Measurements from ENCODE around the gene PRKD1.

Gene PRKD1

DNA sequence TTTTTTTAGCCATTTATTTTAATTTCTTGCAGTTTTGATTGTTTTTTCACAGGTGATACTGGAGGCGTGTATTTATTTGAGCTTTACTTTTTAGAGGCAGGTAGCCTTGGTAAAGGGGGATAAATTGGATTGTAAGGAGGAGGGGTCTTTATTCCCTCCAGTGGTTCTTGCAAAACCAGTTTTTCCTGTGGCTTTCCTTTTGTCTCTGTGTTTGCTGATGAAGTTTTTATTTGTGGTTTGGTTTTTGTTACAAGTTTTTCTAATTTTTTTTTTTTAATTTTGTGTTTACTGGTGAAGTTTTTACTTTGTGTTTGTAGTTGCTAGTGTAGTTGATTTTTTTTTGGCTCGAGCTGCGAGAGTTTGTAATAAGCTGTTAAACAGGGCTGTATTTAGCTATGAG lies 278.5 kb downstream of the PRKD1 start:
- Histone ChIP-seq H3K4me1 (ENCODE audit: control insufficient read depth in 2 of 2, insufficient read depth in 2 of 2, low read length in 2 of 2) (no peaks in the 10 kb centered on the region), H3K36me3 (ENCODE audit: control insufficient read depth in 2 of 2, insufficient read depth in 2 of 2, low read length in 2 of 2) (no peaks in the 10 kb centered on the region), H3K9ac (ENCODE audit: low read depth in 1 of 2, low read length in 2 of 2) (no peak overlapping the region), H3K9me3 (ENCODE audit: control insufficient read depth in 2 of 2, low read length in 2 of 2) (peaks cover 0 to 5% of the 10 kb centered on the region in 2 donors), H3K27me3 (ENCODE audit: control insufficient read depth in 2 of 2, insufficient read depth in 2 of 2, low read length in 2 of 2) (no peaks in the 10 kb centered on the region), H3K27ac (ENCODE audit: low read depth in 2 of 2, low read length in 2 of 2) (no peak overlapping the region), H3K4me3 (ENCODE audit: low read length in 2 of 2) (no peak overlapping the region)

DNA sequence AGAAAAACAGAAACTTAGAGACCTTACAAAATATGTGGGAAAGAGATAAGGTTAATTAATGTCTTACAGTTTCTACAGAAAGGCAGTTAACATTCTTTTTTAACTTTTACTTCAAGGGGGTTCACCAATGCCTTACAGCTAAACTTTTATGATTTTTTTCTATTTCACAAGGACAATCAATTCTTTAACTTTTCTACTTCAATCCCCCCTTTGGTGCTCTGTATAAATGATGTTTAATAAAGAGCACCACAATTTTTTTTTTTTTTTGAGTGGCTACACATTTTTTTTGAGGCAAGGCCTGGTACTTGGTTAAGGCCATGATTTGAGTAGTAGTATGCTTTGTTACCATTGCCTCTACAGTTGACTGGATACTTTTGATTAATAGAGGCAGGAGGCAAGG lies 279.6 kb downstream of the PRKD1 start:
- Histone ChIP-seq H3K27ac (ENCODE audit: low read depth in 2 of 2, low read length in 2 of 2) (no peak overlapping the region), H3K27me3 (ENCODE audit: control insufficient read depth in 2 of 2, insufficient read depth in 2 of 2, low read length in 2 of 2) (no peaks in the 10 kb centered on the region), H3K9ac (ENCODE audit: low read depth in 1 of 2, low read length in 2 of 2) (no peak overlapping the region), H3K9me3 (ENCODE audit: control insufficient read depth in 2 of 2, low read length in 2 of 2) (peaks cover 0 to 5% of the 10 kb centered on the region in 2 donors), H3K36me3 (ENCODE audit: control insufficient read depth in 2 of 2, insufficient read depth in 2 of 2, low read length in 2 of 2) (no peaks in the 10 kb centered on the region), H3K4me3 (ENCODE audit: low read length in 2 of 2) (no peak overlapping the region), H3K4me1 (ENCODE audit: control insufficient read depth in 2 of 2, insufficient read depth in 2 of 2, low read length in 2 of 2) (no peaks in the 10 kb centered on the region)

DNA sequence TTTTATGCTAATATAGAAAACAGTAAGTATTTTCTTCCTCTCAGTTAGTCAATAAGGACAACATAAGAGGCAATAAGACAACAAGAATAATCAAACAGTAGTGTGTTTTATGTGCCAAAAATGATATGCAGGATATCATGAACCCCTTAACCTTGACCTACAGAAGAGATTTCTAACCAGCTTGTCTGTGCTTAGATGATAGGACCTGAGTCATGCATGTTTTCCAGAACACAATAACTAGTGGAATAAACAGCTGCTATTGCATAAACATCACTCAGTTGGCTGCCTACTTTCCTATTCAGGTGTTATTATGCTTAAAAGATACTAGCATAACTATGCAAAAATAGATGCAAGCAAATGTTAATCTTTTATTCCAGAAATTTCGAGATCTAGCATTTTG lies 282.5 kb downstream of the PRKD1 start:
- no peaks in the 10 kb centered on the region for H3K27me3 ChIP-seq (ENCODE audit: control insufficient read depth in 2 of 2, insufficient read depth in 2 of 2, low read length in 2 of 2)
- H3K4me1 ChIP-seq (ENCODE audit: control insufficient read depth in 2 of 2, insufficient read depth in 2 of 2, low read length in 2 of 2): no peaks in the 10 kb centered on the region
- no peak overlapping the region for H3K9ac ChIP-seq (ENCODE audit: low read depth in 1 of 2, low read length in 2 of 2)
- H3K4me3 ChIP-seq (ENCODE audit: low read length in 2 of 2): no peak overlapping the region
- no peaks in the 10 kb centered on the region for H3K36me3 ChIP-seq (ENCODE audit: control insufficient read depth in 2 of 2, insufficient read depth in 2 of 2, low read length in 2 of 2)
- H3K9me3 ChIP-seq (ENCODE audit: control insufficient read depth in 2 of 2, low read length in 2 of 2): peaks cover 0 to 5% of the 10 kb centered on the region in 2 donors
- H3K27ac ChIP-seq (ENCODE audit: low read depth in 2 of 2, low read length in 2 of 2): no peak overlapping the region

DNA sequence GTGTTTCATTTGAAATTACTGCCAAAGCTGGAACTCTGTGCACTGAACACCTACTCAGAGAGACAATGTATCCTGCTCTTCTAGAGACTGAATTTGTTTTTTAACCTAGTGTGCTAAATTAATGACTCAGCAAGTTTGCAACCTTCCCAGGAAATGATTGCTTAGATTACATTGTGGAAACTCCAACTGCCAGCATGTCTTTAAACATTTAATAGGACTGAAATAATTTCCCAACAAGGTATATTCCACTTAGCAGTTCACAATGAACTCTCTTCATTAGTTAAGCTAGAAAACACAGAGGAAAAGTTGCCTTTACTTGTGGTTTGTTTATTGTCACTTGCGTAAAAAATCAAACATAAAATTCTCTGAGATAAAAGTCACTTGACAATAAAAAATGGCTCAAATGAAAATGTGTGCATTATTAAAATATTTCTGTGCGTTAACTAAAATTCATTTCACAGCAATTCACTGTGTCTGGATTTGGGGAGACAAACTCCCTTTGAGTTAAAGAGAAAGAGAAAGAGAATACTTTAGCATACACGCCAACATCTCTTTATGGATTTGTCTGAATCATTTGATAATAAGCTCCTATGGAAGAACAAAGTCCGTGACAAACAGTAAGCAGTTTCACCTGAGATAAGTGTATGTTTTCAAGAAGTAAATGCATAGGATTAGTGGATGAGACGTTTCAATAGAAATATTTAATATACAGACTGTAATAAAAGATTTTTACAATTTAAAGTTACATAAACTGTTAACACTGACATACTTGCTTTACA lies 284.0 kb downstream of the PRKD1 start:
- H3K4me1 ChIP-seq (ENCODE audit: control insufficient read depth in 2 of 2, insufficient read depth in 2 of 2, low read length in 2 of 2): no peaks in the 10 kb centered on the region
- H3K9me3 ChIP-seq (ENCODE audit: control insufficient read depth in 2 of 2, low read length in 2 of 2): peaks cover 0 to 5% of the 10 kb centered on the region in 2 donors
- H3K9ac ChIP-seq (ENCODE audit: low read depth in 1 of 2, low read length in 2 of 2): no peak overlapping the region
- no peaks in the 10 kb centered on the region for H3K27me3 ChIP-seq (ENCODE audit: control insufficient read depth in 2 of 2, insufficient read depth in 2 of 2, low read length in 2 of 2)
- H3K27ac ChIP-seq (ENCODE audit: low read depth in 2 of 2, low read length in 2 of 2): no peak overlapping the region
- H3K36me3 ChIP-seq (ENCODE audit: control insufficient read depth in 2 of 2, insufficient read depth in 2 of 2, low read length in 2 of 2): no peaks in the 10 kb centered on the region
- no peak overlapping the region for H3K4me3 ChIP-seq (ENCODE audit: low read length in 2 of 2)

DNA sequence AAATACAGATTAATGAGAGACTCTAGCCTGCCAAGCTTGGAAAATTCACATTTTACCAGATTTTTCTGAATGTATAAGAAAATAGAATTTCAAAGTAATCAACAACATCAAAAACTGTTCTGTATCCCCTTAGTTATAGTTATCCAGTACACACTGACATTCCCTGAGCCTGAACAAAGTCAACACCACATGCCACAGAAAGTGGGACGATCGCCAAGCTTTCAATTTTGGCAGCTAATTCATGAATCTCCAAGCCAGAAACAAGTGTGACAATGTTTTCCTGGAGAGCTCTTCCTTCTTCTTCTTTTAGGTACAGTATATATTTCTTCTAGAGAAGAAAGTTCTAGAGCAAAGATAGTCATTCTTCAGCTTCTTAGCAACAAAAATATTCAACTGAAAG lies 290.2 kb downstream of the PRKD1 start:
- Histone ChIP-seq H3K9ac (ENCODE audit: low read depth in 1 of 2, low read length in 2 of 2) (no peak overlapping the region), H3K4me3 (ENCODE audit: low read length in 2 of 2) (no peak overlapping the region), H3K27me3 (ENCODE audit: control insufficient read depth in 2 of 2, insufficient read depth in 2 of 2, low read length in 2 of 2) (no peaks in the 10 kb centered on the region), H3K4me1 (ENCODE audit: control insufficient read depth in 2 of 2, insufficient read depth in 2 of 2, low read length in 2 of 2) (no peaks in the 10 kb centered on the region), H3K27ac (ENCODE audit: low read depth in 2 of 2, low read length in 2 of 2) (no peak overlapping the region), H3K9me3 (ENCODE audit: control insufficient read depth in 2 of 2, low read length in 2 of 2) (no peaks in the 10 kb centered on the region), H3K36me3 (ENCODE audit: control insufficient read depth in 2 of 2, insufficient read depth in 2 of 2, low read length in 2 of 2) (no peaks in the 10 kb centered on the region)

DNA sequence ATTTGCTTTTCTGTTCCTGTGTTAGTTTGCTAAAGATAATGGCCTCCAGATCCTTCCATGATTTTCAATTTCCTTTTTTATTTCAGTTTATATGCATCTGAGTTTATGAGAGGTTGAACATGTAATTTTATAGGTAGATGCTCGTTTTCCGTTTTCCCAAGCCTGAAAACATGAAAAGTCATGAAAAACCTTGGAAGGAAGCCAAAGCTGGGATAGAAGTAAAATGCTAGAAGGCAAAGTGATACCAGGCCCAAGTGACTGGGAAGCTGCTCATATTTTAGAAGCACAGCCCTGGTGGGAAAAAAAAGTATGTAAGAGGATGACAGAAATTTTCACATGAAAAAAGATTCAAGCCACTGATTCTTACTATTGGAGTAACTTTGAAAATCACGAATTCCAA lies 290.8 kb downstream of the PRKD1 start:
- Histone ChIP-seq H3K9ac (ENCODE audit: low read depth in 1 of 2, low read length in 2 of 2) (no peak overlapping the region), H3K4me3 (ENCODE audit: low read length in 2 of 2) (no peak overlapping the region), H3K4me1 (ENCODE audit: control insufficient read depth in 2 of 2, insufficient read depth in 2 of 2, low read length in 2 of 2) (no peaks in the 10 kb centered on the region), H3K27ac (ENCODE audit: low read depth in 2 of 2, low read length in 2 of 2) (no peak overlapping the region), H3K36me3 (ENCODE audit: control insufficient read depth in 2 of 2, insufficient read depth in 2 of 2, low read length in 2 of 2) (no peaks in the 10 kb centered on the region), H3K27me3 (ENCODE audit: control insufficient read depth in 2 of 2, insufficient read depth in 2 of 2, low read length in 2 of 2) (no peaks in the 10 kb centered on the region), H3K9me3 (ENCODE audit: control insufficient read depth in 2 of 2, low read length in 2 of 2) (no peaks in the 10 kb centered on the region)

DNA sequence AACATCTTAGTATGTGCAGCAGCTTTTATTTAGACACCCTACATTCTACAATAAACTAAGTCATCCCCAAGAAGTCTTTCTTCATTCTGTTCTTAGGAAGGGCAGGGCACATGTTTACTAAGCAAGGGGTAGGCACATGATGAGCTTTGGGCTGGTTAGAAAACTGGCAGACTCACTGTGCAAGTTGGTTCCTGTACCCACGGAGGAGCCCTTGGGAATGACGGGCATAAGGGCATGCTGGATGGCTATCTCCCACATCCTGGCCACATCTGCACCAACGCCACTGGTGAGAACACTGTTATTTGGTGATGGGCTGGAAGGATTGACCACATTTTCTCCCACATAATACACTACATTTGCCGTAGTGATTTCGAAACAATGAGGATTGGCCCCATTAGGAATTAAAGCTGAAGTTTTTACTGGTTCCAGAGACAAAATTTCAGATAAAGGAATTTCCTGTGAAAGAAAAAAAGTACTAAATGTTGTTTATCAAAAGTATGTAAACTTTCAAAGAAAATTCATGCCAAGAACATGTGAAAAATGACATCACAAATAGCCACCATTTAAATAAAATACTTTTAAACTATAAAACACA lies 297.0 kb downstream of the PRKD1 start:
- no peak overlapping the region for H3K9ac ChIP-seq (ENCODE audit: low read depth in 1 of 2, low read length in 2 of 2)
- H3K9me3 ChIP-seq (ENCODE audit: control insufficient read depth in 2 of 2, low read length in 2 of 2): no peaks in the 10 kb centered on the region
- no peaks in the 10 kb centered on the region for H3K36me3 ChIP-seq (ENCODE audit: control insufficient read depth in 2 of 2, insufficient read depth in 2 of 2, low read length in 2 of 2)
- no peak overlapping the region for H3K27ac ChIP-seq (ENCODE audit: low read depth in 2 of 2, low read length in 2 of 2)
- H3K4me1 ChIP-seq (ENCODE audit: control insufficient read depth in 2 of 2, insufficient read depth in 2 of 2, low read length in 2 of 2): no peaks in the 10 kb centered on the region
- H3K27me3 ChIP-seq (ENCODE audit: control insufficient read depth in 2 of 2, insufficient read depth in 2 of 2, low read length in 2 of 2): no peaks in the 10 kb centered on the region
- H3K4me3 ChIP-seq (ENCODE audit: low read length in 2 of 2): no peak overlapping the region

DNA sequence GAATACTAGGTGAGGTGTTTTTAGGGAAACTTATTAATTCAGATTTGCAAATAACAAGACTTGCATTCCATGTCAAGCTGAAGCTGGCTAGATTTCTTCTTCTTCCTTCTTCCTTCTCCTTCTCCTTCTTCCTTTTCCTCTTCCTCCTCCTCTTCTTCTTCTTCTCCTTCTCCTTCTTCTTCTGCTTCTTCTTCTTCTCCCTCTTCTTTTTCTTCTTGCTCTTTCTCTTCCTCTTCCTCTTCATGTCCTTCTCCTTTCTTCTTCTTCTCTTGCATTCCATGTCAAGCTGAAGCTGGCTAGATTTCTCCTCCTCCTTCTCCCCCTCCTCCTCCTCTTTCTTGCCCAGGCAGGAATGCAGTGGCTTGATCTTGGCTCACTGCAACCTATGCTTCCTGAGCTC lies 297.8 kb downstream of the PRKD1 start:
- Histone ChIP-seq H3K36me3 (ENCODE audit: control insufficient read depth in 2 of 2, insufficient read depth in 2 of 2, low read length in 2 of 2) (no peaks in the 10 kb centered on the region), H3K9me3 (ENCODE audit: control insufficient read depth in 2 of 2, low read length in 2 of 2) (no peaks in the 10 kb centered on the region), H3K27ac (ENCODE audit: low read depth in 2 of 2, low read length in 2 of 2) (no peak overlapping the region), H3K27me3 (ENCODE audit: control insufficient read depth in 2 of 2, insufficient read depth in 2 of 2, low read length in 2 of 2) (no peaks in the 10 kb centered on the region), H3K9ac (ENCODE audit: low read depth in 1 of 2, low read length in 2 of 2) (no peak overlapping the region), H3K4me3 (ENCODE audit: low read length in 2 of 2) (no peak overlapping the region), H3K4me1 (ENCODE audit: control insufficient read depth in 2 of 2, insufficient read depth in 2 of 2, low read length in 2 of 2) (no peaks in the 10 kb centered on the region)

DNA sequence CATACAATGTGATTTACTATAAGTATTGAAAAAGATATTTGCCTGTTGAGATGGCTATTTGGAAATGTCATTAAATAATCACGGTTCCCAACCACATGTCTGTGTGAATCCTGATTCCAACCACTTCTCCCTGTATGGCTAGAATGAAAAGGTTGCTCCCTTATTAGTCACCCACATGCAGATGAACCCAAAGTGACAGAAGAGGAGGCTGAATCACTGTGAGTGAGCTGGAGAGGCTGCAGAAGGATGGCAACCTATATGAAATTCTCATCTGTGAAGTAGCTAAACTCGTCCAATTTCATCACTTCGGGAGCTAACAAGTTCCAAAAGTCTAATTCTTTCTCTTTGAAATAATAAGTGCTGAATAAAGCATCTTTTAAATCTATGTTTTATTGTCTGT lies 300.5 kb downstream of the PRKD1 start:
- Histone ChIP-seq H3K36me3 (ENCODE audit: control insufficient read depth in 2 of 2, insufficient read depth in 2 of 2, low read length in 2 of 2) (no peaks in the 10 kb centered on the region), H3K27me3 (ENCODE audit: control insufficient read depth in 2 of 2, insufficient read depth in 2 of 2, low read length in 2 of 2) (no peaks in the 10 kb centered on the region), H3K4me1 (ENCODE audit: control insufficient read depth in 2 of 2, insufficient read depth in 2 of 2, low read length in 2 of 2) (no peaks in the 10 kb centered on the region), H3K9ac (ENCODE audit: low read depth in 1 of 2, low read length in 2 of 2) (no peak overlapping the region), H3K9me3 (ENCODE audit: control insufficient read depth in 2 of 2, low read length in 2 of 2) (no peaks in the 10 kb centered on the region), H3K27ac (ENCODE audit: low read depth in 2 of 2, low read length in 2 of 2) (no peak overlapping the region), H3K4me3 (ENCODE audit: low read length in 2 of 2) (no peak overlapping the region)

DNA sequence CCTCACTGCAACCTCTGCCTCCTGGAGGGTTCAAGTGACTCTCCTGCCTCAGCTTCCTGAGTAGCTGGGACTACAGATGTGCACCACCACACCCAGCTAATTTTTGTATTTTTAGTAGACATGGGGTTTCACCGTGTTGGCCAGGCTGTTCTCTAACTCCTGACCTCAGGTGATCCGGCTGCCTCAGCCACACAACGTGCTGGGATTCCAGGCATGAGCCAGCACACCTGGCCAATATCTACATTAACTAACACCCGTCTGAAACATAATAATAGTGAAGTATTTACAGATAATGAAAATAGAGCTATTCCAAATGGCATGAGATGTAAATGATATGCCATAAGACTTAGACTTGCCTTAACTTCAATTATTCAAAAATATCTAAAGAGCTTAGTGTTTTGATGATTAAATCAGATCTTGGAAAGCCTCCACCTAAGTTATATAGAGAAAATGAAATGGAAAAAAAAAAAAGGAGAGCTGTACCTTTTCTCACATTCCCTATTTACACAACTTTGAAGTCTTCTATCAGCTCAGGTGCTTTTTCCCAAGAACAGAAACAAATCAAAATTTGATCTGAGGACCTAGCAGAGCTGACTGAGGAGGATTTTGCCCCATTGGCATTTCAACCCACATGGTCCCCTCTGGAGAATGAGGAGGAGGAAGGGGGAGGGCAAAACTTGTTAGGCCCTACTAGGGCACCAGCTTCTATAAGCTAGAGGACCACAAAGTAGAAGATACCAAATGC lies 309.2 kb downstream of the PRKD1 start:
- Histone ChIP-seq H3K27me3 (ENCODE audit: control insufficient read depth in 2 of 2, insufficient read depth in 2 of 2, low read length in 2 of 2) (no peaks in the 10 kb centered on the region), H3K4me3 (ENCODE audit: low read length in 2 of 2) (no peak overlapping the region)

More for the DNA sequence above, 309.2 kb downstream of the PRKD1 start:
- Histone ChIP-seq H3K9me3 (ENCODE audit: control insufficient read depth in 2 of 2, low read length in 2 of 2) (no peaks in the 10 kb centered on the region), H3K4me1 (ENCODE audit: control insufficient read depth in 2 of 2, insufficient read depth in 2 of 2, low read length in 2 of 2) (no peaks in the 10 kb centered on the region), H3K9ac (ENCODE audit: low read depth in 1 of 2, low read length in 2 of 2) (no peak overlapping the region), H3K27ac (ENCODE audit: low read depth in 2 of 2, low read length in 2 of 2) (no peak overlapping the region), H3K36me3 (ENCODE audit: control insufficient read depth in 2 of 2, insufficient read depth in 2 of 2, low read length in 2 of 2) (no peaks in the 10 kb centered on the region)

All from mucosa of rectum (tissue), 2 donors.